HCT116 (cell line): ENCODE results near the gene GRM1. TPM values are rescaled to one million over a fixed set of nuclear protein-coding genes. Genes with fewer than 3 reads are reported as not detected.

Experiments used
- ATAC-seq: fragments of 200-7000 bp; cut with Tn5 transposase; 2 replicates; pipeline ENCODE4 v1.9.1; 2020; ENCODE audit warnings: mild to moderate bottlenecking, moderate library complexity
- BruUV-seq: library from RNA; stranded (reverse); fragments of 400-500 nt; replicated peaks from 2 replicates; lab custom pipeline; 2021; lab: Mats Ljungman, UMichigan
- CTCF ChIA-PET: fragments of 300-600 bp; sonication (Branson Sonifier 250); formaldehyde crosslinking; loops from one replicate; lab custom pipeline; 2021; ENCODE audit warnings: antibody characterized with exemption; lab: Charles Lee
- POLR2A ChIA-PET: fragments of 300-600, 350-600 bp; sonication (Branson Sonifier 250); formaldehyde crosslinking; loops from one replicate; lab custom pipeline; 2021; ENCODE audit warnings: antibody characterized with exemption; lab: Charles Lee
- RAD21 ChIA-PET, 2 experiments: fragments of 300-600 bp; sonication (Branson Sonifier 250); formaldehyde crosslinking; loops; one replicate each; lab custom pipeline; 2023; ENCODE audit warnings: low total read pairs in 2 of 2; ENCODE audit not compliant: uncharacterized antibody in 2 of 2, unreplicated experiment in 2 of 2, low non-redundant PET in 1 of 2; lab: Charles Lee
- DNase-seq: peaks from one replicate; pipeline ENCODE4 v3.0.0-alpha.2; 2010; ENCODE audit warnings: low read depth, low spot score
- H2AFZ ChIP-seq: fragments of 200-600 bp; shearing (Covaris generic), sonication (generic); 2 replicates; pipeline ENCODE4 v1.6.1; 2017; ENCODE audit warnings: low read depth, mixed run types, mixed read lengths, antibody characterized with exemption, low read length; ENCODE audit not compliant: poor library complexity, severe bottlenecking
- H3K27ac ChIP-seq: 2 replicates; pipeline ENCODE4 v1.5.1; 2012; ENCODE audit warnings: low read depth, low read length
- H3K27me3 ChIP-seq: fragments of 200-600 bp; sonication (generic); 2 replicates; pipeline ENCODE4 v1.6.1; 2016; ENCODE audit warnings: mixed run types, low read length, mixed read lengths; ENCODE audit not compliant: insufficient read depth
- H3K36me3 ChIP-seq, 2 experiments: fragments of 200-500 bp in 1 of 2; fragments of 200-600 bp in 1 of 2; sonication (Bioruptor generic) in 1 of 2; sonication (generic) in 1 of 2; 2 replicates each; pipeline versions ENCODE4 v1.5.1 to v1.6.1; 2014 to 2016; ENCODE audit warnings: low read length in 2 of 2, inconsistent platforms in 1 of 2, mixed read lengths in 1 of 2, mixed run types in 1 of 2; ENCODE audit not compliant: insufficient read depth in 2 of 2, control insufficient read depth in 1 of 2
- H3K4me1 ChIP-seq, 2 experiments: fragments of 200-600 bp in 1 of 2; sonication (generic) in 1 of 2; 2 replicates each; pipeline versions ENCODE4 v1.5.1 to v1.6.1; 2012 to 2017; ENCODE audit warnings: low read length in 2 of 2, inconsistent platforms in 1 of 2, mild to moderate bottlenecking in 1 of 2, mixed read lengths in 1 of 2, mixed run types in 1 of 2, moderate library complexity in 1 of 2; ENCODE audit not compliant: insufficient read depth in 2 of 2, control insufficient read depth in 1 of 2
- H3K4me2 ChIP-seq: fragments of 200-600 bp; sonication (generic); 2 replicates; pipeline ENCODE4 v1.6.1; 2017; ENCODE audit warnings: mixed run types, low read length, mixed read lengths
- H3K4me3 ChIP-seq, 2 experiments: fragments of 200-600 bp in 1 of 2; sonication (generic) in 1 of 2; replicated peaks in 1 of 2; 2 replicates each; pipeline ENCODE4 v1.5.1; 2011 to 2016; ENCODE audit warnings: low read length in 2 of 2, control low read depth in 1 of 2, low read depth in 1 of 2, mild to moderate bottlenecking in 1 of 2, mixed read lengths in 1 of 2, mixed run types in 1 of 2
- H3K79me2 ChIP-seq: fragments of 200-600 bp; sonication (generic); 2 replicates; pipeline ENCODE4 v1.6.1; 2017; ENCODE audit warnings: mild to moderate bottlenecking, mixed run types, low read length, moderate library complexity, mixed read lengths; ENCODE audit not compliant: insufficient read depth
- H3K9ac ChIP-seq: fragments of 200-600 bp; sonication (generic); 2 replicates; pipeline ENCODE4 v1.6.1; 2016; ENCODE audit warnings: low read length, mixed read lengths
- H3K9me2 ChIP-seq: fragments of 200-600 bp; sonication (generic), shearing (Covaris generic); 2 replicates; pipeline ENCODE4 v1.6.1; 2017; ENCODE audit warnings: mixed run types, mild to moderate bottlenecking, moderate library complexity; ENCODE audit not compliant: insufficient read depth
- H3K9me3 ChIP-seq, 2 experiments: fragments of 200-500 bp in 1 of 2; fragments of 200-600 bp in 1 of 2; sonication (Bioruptor generic) in 1 of 2; sonication (generic) in 1 of 2; 2 replicates each; pipeline ENCODE4 v1.6.1; 2014 to 2017; ENCODE audit warnings: low read length in 2 of 2, mixed read lengths in 2 of 2, inconsistent platforms in 1 of 2, low read depth in 1 of 2, mild to moderate bottlenecking in 1 of 2, mixed run types in 1 of 2, moderate library complexity in 1 of 2; ENCODE audit not compliant: control insufficient read depth in 1 of 2, insufficient read depth in 1 of 2
- H4K20me1 ChIP-seq: fragments of 200-600 bp; sonication (generic), shearing (Covaris generic); 2 replicates; pipeline ENCODE4 v1.6.1; 2017; ENCODE audit warnings: mixed run types, mild to moderate bottlenecking, moderate library complexity; ENCODE audit not compliant: insufficient read depth
- CEBPB ChIP-seq: IDR thresholded peaks from 2 replicates; pipeline ENCODE4 v1.6.1; 2012; ENCODE audit warnings: low read depth
- ELF1 ChIP-seq: IDR thresholded peaks from 2 replicates; pipeline ENCODE4 v1.6.1; 2012; ENCODE audit warnings: low read depth, borderline replicate concordance
- EZH2phosphoT487 ChIP-seq: fragments of 200-600 bp; IDR thresholded peaks from 2 replicates; pipeline ENCODE4 v1.6.1; 2018; ENCODE audit warnings: antibody characterized with exemption, borderline replicate concordance
- FOSL1 ChIP-seq: IDR thresholded peaks from 2 replicates; pipeline ENCODE4 v1.6.1; 2012; ENCODE audit warnings: low read depth
- POLR2A ChIP-seq: IDR thresholded peaks from 2 replicates; pipeline ENCODE4 v1.7.0; 2011; ENCODE audit warnings: borderline replicate concordance; ENCODE audit not compliant: insufficient read depth, insufficient read length; ENCODE audit errors: extremely low read depth
- SIN3A ChIP-seq: IDR thresholded peaks from 2 replicates; pipeline ENCODE4 v1.6.1; 2012; ENCODE audit warnings: low read depth
- TCF7L2 ChIP-seq: IDR thresholded peaks from 2 replicates; pipeline ENCODE4 v1.7.0; 2011; ENCODE audit warnings: borderline replicate concordance, inconsistent platforms; ENCODE audit not compliant: insufficient read depth, insufficient read length; ENCODE audit errors: extremely low read depth
- YY1 ChIP-seq: IDR thresholded peaks from 2 replicates; pipeline ENCODE4 v1.6.1; 2011; ENCODE audit warnings: low read length, low read depth, moderate library complexity, mild to moderate bottlenecking; ENCODE audit not compliant: insufficient replicate concordance; ENCODE audit errors: extremely low read depth
- ZNF274 ChIP-seq: fragments of 200-500 bp; sonication (Bioruptor generic); IDR thresholded peaks from 2 replicates; pipeline ENCODE4 v1.6.1; 2014; ENCODE audit warnings: mild to moderate bottlenecking, low read depth, low read length, inconsistent platforms
- intact Hi-C: fragments of 100-400 bp; cut with micrococcal nuclease; formaldehyde crosslinking; loops from 2 replicates; pipeline ENCODE4 v1.10.0; 2022
- total RNA-seq: library from RNA; stranded (reverse); gene quantifications from one replicate; pipeline ENCODE4 v1.2.1, GENCODE V29; 2021; ENCODE audit not compliant: unreplicated experiment
- TF ChIP-seq, protein P1 (sequence below): IDR thresholded peaks from 2 replicates; pipeline ENCODE4 v1.6.1; 2011; ENCODE audit warnings: mild to moderate bottlenecking, low read length, moderate library complexity; ENCODE audit not compliant: insufficient replicate concordance; ENCODE audit errors: extremely low read depth
- TF ChIP-seq, protein P2 (sequence below): IDR thresholded peaks from 2 replicates; pipeline ENCODE4 v1.6.1; 2012

Gene GRM1
- total RNA-seq, 1 experiment from 2014 or later = not detected

DNA sequence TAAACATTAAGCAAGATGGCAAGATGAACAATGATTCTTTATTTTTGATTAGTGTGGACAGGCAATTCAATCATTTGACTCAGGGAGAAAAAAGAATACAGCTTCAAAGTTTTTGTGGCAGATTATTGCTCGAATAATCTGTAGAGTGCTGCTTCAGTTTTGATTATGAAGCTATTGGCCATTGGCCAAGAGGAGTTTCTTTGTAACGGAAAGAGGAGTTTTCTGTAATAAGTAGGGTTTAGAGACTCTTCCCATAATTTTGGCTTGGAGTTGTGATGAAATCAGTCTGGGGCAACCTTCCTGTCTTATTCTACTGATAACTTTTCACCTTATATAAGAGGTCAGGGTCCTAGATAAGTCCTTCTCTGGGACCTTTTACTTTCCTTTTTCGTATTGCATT is 258.1 kb downstream of the GRM1 start:
- no TSS peak for BruUV-seq
- TF ChIP-seq SIN3A (no peak), YY1 (no peak), ZNF274 (no peak), CEBPB (no peak), EZH2phosphoT487 (no peak), POLR2A (no peak), FOSL1 (no peak), TCF7L2 (no peak), ELF1 (no peak)
- TF ChIP-seq, protein P1, sequence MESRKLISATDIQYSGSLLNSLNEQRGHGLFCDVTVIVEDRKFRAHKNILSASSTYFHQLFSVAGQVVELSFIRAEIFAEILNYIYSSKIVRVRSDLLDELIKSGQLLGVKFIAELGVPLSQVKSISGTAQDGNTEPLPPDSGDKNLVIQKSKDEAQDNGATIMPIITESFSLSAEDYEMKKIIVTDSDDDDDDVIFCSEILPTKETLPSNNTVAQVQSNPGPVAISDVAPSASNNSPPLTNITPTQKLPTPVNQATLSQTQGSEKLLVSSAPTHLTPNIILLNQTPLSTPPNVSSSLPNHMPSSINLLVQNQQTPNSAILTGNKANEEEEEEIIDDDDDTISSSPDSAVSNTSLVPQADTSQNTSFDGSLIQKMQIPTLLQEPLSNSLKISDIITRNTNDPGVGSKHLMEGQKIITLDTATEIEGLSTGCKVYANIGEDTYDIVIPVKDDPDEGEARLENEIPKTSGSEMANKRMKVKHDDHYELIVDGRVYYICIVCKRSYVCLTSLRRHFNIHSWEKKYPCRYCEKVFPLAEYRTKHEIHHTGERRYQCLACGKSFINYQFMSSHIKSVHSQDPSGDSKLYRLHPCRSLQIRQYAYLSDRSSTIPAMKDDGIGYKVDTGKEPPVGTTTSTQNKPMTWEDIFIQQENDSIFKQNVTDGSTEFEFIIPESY = no peak
- TF ChIP-seq, protein P2, sequence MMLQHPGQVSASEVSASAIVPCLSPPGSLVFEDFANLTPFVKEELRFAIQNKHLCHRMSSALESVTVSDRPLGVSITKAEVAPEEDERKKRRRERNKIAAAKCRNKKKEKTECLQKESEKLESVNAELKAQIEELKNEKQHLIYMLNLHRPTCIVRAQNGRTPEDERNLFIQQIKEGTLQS = no peak
- POLR2A ChIA-PET = no interaction called here

More for the DNA sequence above, 258.1 kb downstream of the GRM1 start:
- intact Hi-C loops = no loop called here
- H2AFZ ChIP-seq = no peak overlapping the region
- ChIA-PET CTCF (no interaction called here), RAD21 (no interaction called here)
- no peaks in the 10 kb centered on the region for H4K20me1 ChIP-seq
- H3K27ac ChIP-seq = no peak overlapping the region
- no peaks in the 10 kb centered on the region for H3K9me2 ChIP-seq
- H3K4me1 ChIP-seq = no peaks in the 10 kb centered on the region
- no peaks in the 10 kb centered on the region for H3K9me3 ChIP-seq
- DNase-seq (no peak), ATAC-seq (no peak)
- no peaks in the 10 kb centered on the region for H3K36me3 ChIP-seq
- no peak overlapping the region for H3K4me2 ChIP-seq
- H3K4me3 ChIP-seq = no peak overlapping the region
- H3K79me2 ChIP-seq = no peaks in the 10 kb centered on the region
- H3K9ac ChIP-seq = no peak overlapping the region
- no peaks in the 10 kb centered on the region for H3K27me3 ChIP-seq
